ENCODE results near the gene ZNF398.

GRCh38 chr7:149195180-149196150 lies 48.2 kb downstream of the ZNF398 start, which contains the start of gene ZNF282:
- TF ChIP-seq YY1 (IDR thresholded peaks at IDR 0.05; ENCODE audit: low read depth) = peak; percentile 86
- TF ChIP-seq NFIC (IDR thresholded peaks at IDR 0.05) = 0 out of 2 replicates have a peak, but pooled peaks have one; percentile 7
- TF ChIP-seq, protein P1, sequence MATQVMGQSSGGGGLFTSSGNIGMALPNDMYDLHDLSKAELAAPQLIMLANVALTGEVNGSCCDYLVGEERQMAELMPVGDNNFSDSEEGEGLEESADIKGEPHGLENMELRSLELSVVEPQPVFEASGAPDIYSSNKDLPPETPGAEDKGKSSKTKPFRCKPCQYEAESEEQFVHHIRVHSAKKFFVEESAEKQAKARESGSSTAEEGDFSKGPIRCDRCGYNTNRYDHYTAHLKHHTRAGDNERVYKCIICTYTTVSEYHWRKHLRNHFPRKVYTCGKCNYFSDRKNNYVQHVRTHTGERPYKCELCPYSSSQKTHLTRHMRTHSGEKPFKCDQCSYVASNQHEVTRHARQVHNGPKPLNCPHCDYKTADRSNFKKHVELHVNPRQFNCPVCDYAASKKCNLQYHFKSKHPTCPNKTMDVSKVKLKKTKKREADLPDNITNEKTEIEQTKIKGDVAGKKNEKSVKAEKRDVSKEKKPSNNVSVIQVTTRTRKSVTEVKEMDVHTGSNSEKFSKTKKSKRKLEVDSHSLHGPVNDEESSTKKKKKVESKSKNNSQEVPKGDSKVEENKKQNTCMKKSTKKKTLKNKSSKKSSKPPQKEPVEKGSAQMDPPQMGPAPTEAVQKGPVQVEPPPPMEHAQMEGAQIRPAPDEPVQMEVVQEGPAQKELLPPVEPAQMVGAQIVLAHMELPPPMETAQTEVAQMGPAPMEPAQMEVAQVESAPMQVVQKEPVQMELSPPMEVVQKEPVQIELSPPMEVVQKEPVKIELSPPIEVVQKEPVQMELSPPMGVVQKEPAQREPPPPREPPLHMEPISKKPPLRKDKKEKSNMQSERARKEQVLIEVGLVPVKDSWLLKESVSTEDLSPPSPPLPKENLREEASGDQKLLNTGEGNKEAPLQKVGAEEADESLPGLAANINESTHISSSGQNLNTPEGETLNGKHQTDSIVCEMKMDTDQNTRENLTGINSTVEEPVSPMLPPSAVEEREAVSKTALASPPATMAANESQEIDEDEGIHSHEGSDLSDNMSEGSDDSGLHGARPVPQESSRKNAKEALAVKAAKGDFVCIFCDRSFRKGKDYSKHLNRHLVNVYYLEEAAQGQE (IDR thresholded peaks at IDR 0.05; ENCODE audit: low read depth) = no peak; the same call in 1 of the 2 replicates
- peak; percentile 38 for TF ChIP-seq RAD21 (IDR thresholded peaks at IDR 0.05; ENCODE audit: low read depth)
- no peak for TF ChIP-seq EGR1 (IDR thresholded peaks at IDR 0.05)
- no peak for TF ChIP-seq EP300 (IDR thresholded peaks at IDR 0.05; ENCODE audit: borderline replicate concordance)
- TF ChIP-seq TCF12 (IDR thresholded peaks at IDR 0.05; ENCODE audit: low read depth) = peak; percentile 43; the same call in 1 of the 2 replicates
- peak; percentile 97 for TF ChIP-seq ZBTB7A (IDR thresholded peaks at IDR 0.05; ENCODE audit: low read depth)
- TF ChIP-seq, protein P2, sequence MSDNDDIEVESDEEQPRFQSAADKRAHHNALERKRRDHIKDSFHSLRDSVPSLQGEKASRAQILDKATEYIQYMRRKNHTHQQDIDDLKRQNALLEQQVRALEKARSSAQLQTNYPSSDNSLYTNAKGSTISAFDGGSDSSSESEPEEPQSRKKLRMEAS (IDR thresholded peaks at IDR 0.05) = peak; percentile 43
- TF ChIP-seq USF1 (IDR thresholded peaks at IDR 0.05) = no peak; the same call in 1 of the 2 replicates
- TF ChIP-seq CREB1 (IDR thresholded peaks at IDR 0.05; ENCODE audit: low read depth) = no peak

Measured in Ishikawa (cell line).